ENCODE results near the gene PRSS36.
A peak's percentile ranks its signal among the peaks of the same experiment; 100 is the strongest.

DNA sequence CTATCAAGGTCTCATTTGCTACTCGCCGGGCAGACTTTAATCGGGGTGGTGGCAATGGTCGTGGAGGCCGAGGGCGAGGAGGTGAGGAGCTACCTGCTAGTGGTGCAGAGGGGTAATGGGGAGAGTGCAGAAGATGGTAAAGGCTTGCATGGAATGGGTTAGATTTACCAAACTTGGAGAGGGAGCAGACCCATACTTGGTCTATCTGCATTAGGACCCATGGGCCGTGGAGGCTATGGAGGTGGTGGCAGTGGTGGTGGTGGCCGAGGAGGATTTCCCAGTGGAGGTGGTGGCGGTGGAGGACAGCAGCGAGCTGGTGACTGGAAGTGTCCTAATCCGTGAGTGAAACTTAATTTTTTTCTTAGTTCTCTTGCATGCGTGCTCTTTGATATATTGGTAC lies 40.2 kb upstream of the PRSS36 start:
- no peak for TF ChIP-seq JUND (IDR thresholded peaks at IDR 0.05; ENCODE audit: borderline replicate concordance, low read depth, low read length)
- no peak for TF ChIP-seq JUND (tag; IDR thresholded peaks at IDR 0.05; ENCODE audit: borderline replicate concordance, low read depth, low read length)
- TF ChIP-seq JUNB (CRISPR knock-in tag; conservative IDR thresholded peaks at IDR 0.05): no peak
- peak; percentile 67 for TF ChIP-seq POLR2A (conservative IDR thresholded peaks at IDR 0.05)
- no peak for TF ChIP-seq ZNF740 (CRISPR knock-in tag; IDR thresholded peaks at IDR 0.05)
- no peak for TF ChIP-seq ZNF740 (tag; IDR thresholded peaks at IDR 0.05)
- no peak for TF ChIP-seq ZBTB26 (CRISPR knock-in tag; IDR thresholded peaks at IDR 0.05)
- TF ChIP-seq, protein P1, sequence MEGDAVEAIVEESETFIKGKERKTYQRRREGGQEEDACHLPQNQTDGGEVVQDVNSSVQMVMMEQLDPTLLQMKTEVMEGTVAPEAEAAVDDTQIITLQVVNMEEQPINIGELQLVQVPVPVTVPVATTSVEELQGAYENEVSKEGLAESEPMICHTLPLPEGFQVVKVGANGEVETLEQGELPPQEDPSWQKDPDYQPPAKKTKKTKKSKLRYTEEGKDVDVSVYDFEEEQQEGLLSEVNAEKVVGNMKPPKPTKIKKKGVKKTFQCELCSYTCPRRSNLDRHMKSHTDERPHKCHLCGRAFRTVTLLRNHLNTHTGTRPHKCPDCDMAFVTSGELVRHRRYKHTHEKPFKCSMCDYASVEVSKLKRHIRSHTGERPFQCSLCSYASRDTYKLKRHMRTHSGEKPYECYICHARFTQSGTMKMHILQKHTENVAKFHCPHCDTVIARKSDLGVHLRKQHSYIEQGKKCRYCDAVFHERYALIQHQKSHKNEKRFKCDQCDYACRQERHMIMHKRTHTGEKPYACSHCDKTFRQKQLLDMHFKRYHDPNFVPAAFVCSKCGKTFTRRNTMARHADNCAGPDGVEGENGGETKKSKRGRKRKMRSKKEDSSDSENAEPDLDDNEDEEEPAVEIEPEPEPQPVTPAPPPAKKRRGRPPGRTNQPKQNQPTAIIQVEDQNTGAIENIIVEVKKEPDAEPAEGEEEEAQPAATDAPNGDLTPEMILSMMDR (IDR thresholded peaks at IDR 0.05 in 2 of 3, conservative IDR thresholded peaks at IDR 0.05 in 1 of 3; ENCODE audit: insufficient read depth in 2 of 3, low read depth in 1 of 3, low read length in 3 of 3): no peak
- TF ChIP-seq CBFB (CRISPR knock-in tag; IDR thresholded peaks at IDR 0.05): no peak
- no peak for TF ChIP-seq PRDM10 (IDR thresholded peaks at IDR 0.05; ENCODE audit: partially characterized antibody)
- TF ChIP-seq ZNF133 (CRISPR knock-in tag; IDR thresholded peaks at IDR 0.05): no peak
- no peak for TF ChIP-seq GABPA (tag; conservative IDR thresholded peaks at IDR 0.05; ENCODE audit: low read depth)
- no peak for TF ChIP-seq SIN3B (IDR thresholded peaks at IDR 0.05; ENCODE audit: low read depth)

Measured in K562 (cell line).